Mesenchymal stem cell (in vitro differentiated cells and primary cell): Measurements from ENCODE around the gene MAFG.
A peak's percentile ranks its signal among the peaks of the same experiment; 100 is the strongest.

Experiments
- DNase-seq: peaks from one replicate; pipeline ENCODE4 v3.0.0-alpha.2; 2013
- H2AFZ ChIP-seq: one replicate; pipeline ENCODE4 v1.6.1; 2013; ENCODE audit warnings: low read depth, mild to moderate bottlenecking, control low read depth, inconsistent platforms, low read length, moderate library complexity
- H2AK5ac ChIP-seq: 2 replicates; pipeline ENCODE4 v1.6.1; 2013; ENCODE audit warnings: low read length, moderate library complexity, mild to moderate bottlenecking, inconsistent platforms; ENCODE audit not compliant: severe bottlenecking
- H2BK120ac ChIP-seq: one replicate; pipeline ENCODE4 v1.6.1; 2013; ENCODE audit warnings: low read depth, mild to moderate bottlenecking, inconsistent platforms, low read length, moderate library complexity
- H2BK12ac ChIP-seq, 2 experiments: one replicate each; pipeline ENCODE4 v1.6.1; 2013; ENCODE audit warnings: inconsistent platforms in 2 of 2, low read length in 2 of 2, mild to moderate bottlenecking in 2 of 2, moderate library complexity in 2 of 2, control low read depth in 1 of 2
- H2BK15ac ChIP-seq: one replicate; pipeline ENCODE4 v1.6.1; 2013; ENCODE audit warnings: mild to moderate bottlenecking, low read depth, inconsistent platforms; ENCODE audit not compliant: poor library complexity, severe bottlenecking
- H2BK5ac ChIP-seq: 2 replicates; pipeline ENCODE4 v1.6.1; 2013; ENCODE audit warnings: low read depth, mild to moderate bottlenecking, low read length, control low read depth, inconsistent platforms; ENCODE audit not compliant: poor library complexity, severe bottlenecking
- H3K14ac ChIP-seq, 2 experiments: one replicate each; pipeline ENCODE4 v1.6.1; 2013; ENCODE audit warnings: inconsistent platforms in 2 of 2, low read length in 2 of 2, control low read depth in 1 of 2, mild to moderate bottlenecking in 1 of 2, moderate library complexity in 1 of 2
- H3K18ac ChIP-seq, 2 experiments: one replicate each; pipeline ENCODE4 v1.6.1; 2013; ENCODE audit warnings: inconsistent platforms in 2 of 2, low read length in 2 of 2, control low read depth in 1 of 2, low read depth in 1 of 2, mild to moderate bottlenecking in 1 of 2
- H3K23ac ChIP-seq, 2 experiments: one replicate each; pipeline ENCODE4 v1.6.1; 2013; ENCODE audit warnings: inconsistent platforms in 2 of 2, low read length in 2 of 2, mild to moderate bottlenecking in 2 of 2, moderate library complexity in 2 of 2, control low read depth in 1 of 2
- H3K27ac ChIP-seq: 2 replicates; pipeline ENCODE4 v1.5.1; 2013; ENCODE audit warnings: mild to moderate bottlenecking, moderate library complexity, low read length, control low read depth, inconsistent platforms; ENCODE audit not compliant: poor library complexity, severe bottlenecking
- H3K27me3 ChIP-seq, 2 experiments: 2 replicates each; pipeline versions ENCODE4 v1.6.1 to v1.7.0; 2013; ENCODE audit warnings: low read length in 2 of 2, mild to moderate bottlenecking in 2 of 2, moderate library complexity in 2 of 2, control low read depth in 1 of 2, inconsistent platforms in 1 of 2; ENCODE audit not compliant: control insufficient read depth in 1 of 2, insufficient read depth in 1 of 2
- H3K36me3 ChIP-seq, 2 experiments: 2 replicates each; pipeline versions ENCODE4 v1.6.1 to v1.7.0; 2013; ENCODE audit warnings: low read length in 2 of 2, control low read depth in 1 of 2, inconsistent platforms in 1 of 2, low read depth in 1 of 2, mild to moderate bottlenecking in 1 of 2; ENCODE audit not compliant: insufficient read depth in 2 of 2, control insufficient read depth in 1 of 2
- H3K4ac ChIP-seq, 2 experiments: one replicate each; pipeline ENCODE4 v1.6.1; 2013; ENCODE audit warnings: inconsistent platforms in 2 of 2, low read length in 2 of 2, mild to moderate bottlenecking in 2 of 2, moderate library complexity in 2 of 2, control low read depth in 1 of 2, low read depth in 1 of 2
- H3K4me1 ChIP-seq: 2 replicates; pipeline ENCODE4 v1.6.1; 2013; ENCODE audit warnings: low read depth, low read length, control low read depth; ENCODE audit not compliant: control insufficient read depth, insufficient read depth
- H3K4me2 ChIP-seq: 2 replicates; pipeline ENCODE4 v1.6.1; 2013; ENCODE audit warnings: low read length, mild to moderate bottlenecking, inconsistent platforms; ENCODE audit not compliant: poor library complexity, severe bottlenecking
- H3K4me3 ChIP-seq, 2 experiments: 2 replicates each; pipeline versions ENCODE4 v1.5.1 to v1.7.0; 2013; ENCODE audit warnings: low read length in 2 of 2, mild to moderate bottlenecking in 2 of 2, control low read depth in 1 of 2, low read depth in 1 of 2; ENCODE audit not compliant: insufficient read depth in 1 of 2
- H3K79me1 ChIP-seq: replicated peaks from 2 replicates; pipeline ENCODE4 v1.6.1; 2013; ENCODE audit warnings: mild to moderate bottlenecking, control low read depth, low read length, inconsistent platforms; ENCODE audit not compliant: poor library complexity, severe bottlenecking
- H3K9ac ChIP-seq: 2 replicates; pipeline ENCODE4 v1.7.0; 2013; ENCODE audit warnings: mild to moderate bottlenecking, low read length, moderate library complexity
- H3K9me3 ChIP-seq: 2 replicates; pipeline ENCODE4 v1.7.0; 2013; ENCODE audit warnings: mild to moderate bottlenecking, low read length; ENCODE audit not compliant: control insufficient read depth
- H4K8ac ChIP-seq: one replicate; pipeline ENCODE4 v1.6.1; 2013; ENCODE audit warnings: inconsistent platforms, mild to moderate bottlenecking, low read length, moderate library complexity
- H4K91ac ChIP-seq: one replicate; pipeline ENCODE4 v1.6.1; 2013; ENCODE audit warnings: mild to moderate bottlenecking, low read length, inconsistent platforms
- WGBS: methylation state at CpG from one replicate; pipeline ENCODE4 v1.1.7; 2013; ENCODE audit warnings: mixed read lengths; 5-methylcytosine and 5-hydroxymethylcytosine counted together

MAFG gene

GRCh38 chr17:81939218-81939617 is 11.7 kb upstream of the MAFG start:
- peaks cover 13 to 39% of the 10 kb centered on the region in 2 experiments for H3K27me3 ChIP-seq
- H3K9ac ChIP-seq = no peak overlapping the region
- H2BK5ac ChIP-seq = no peak overlapping the region
- DNase-seq = no peak
- H3K9me3 ChIP-seq = no peaks in the 10 kb centered on the region
- no peak overlapping the region for H2BK120ac ChIP-seq
- H4K91ac ChIP-seq = no peak overlapping the region
- no peak overlapping the region for H2BK12ac ChIP-seq
- no peak overlapping the region for H2AK5ac ChIP-seq
- H2BK15ac ChIP-seq = no peak overlapping the region
- H3K4ac ChIP-seq = no peak overlapping the region
- no peak overlapping the region for H3K4me3 ChIP-seq
- H3K4me1 ChIP-seq = peaks cover 27% of the 10 kb centered on the region
- H3K79me1 ChIP-seq = peaks cover 16% of the 10 kb centered on the region
- H3K36me3 ChIP-seq = peaks cover 0 to 12% of the 10 kb centered on the region in 2 experiments
- no peak overlapping the region for H3K4me2 ChIP-seq
- H3K18ac ChIP-seq = no peak overlapping the region
- 73% methylated on average over 12 of the region's 15 CpGs for WGBS
- no peak overlapping the region for H3K27ac ChIP-seq
- H3K23ac ChIP-seq = no peak overlapping the region
- H2AFZ ChIP-seq = no peak overlapping the region
- no peak overlapping the region for H4K8ac ChIP-seq
- H3K14ac ChIP-seq = no peak overlapping the region

DNA sequence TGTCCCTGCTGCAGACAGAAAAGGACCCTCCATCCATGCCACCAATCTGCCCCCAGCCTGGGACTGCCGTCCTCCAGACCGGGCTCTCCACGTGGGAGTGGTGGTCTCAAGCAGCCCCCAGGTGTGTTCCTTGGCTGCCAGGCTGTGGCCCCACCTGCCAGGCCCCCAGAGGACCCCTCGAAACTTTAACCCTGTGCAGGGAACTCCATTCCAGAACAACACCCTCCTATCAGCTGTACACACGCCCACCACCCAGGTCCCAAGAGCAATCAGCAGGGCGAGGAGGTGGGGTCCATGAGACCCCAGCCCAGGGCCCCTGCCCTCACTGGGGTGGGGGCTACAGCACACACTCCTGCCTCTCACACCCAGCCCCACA is 8.2 kb upstream of the MAFG start:
- H3K27me3 ChIP-seq = peaks cover 4 to 35% of the 10 kb centered on the region in 2 experiments
- H2AK5ac ChIP-seq = no peak overlapping the region
- no peak overlapping the region for H2BK12ac ChIP-seq
- H3K9ac ChIP-seq = no peak overlapping the region
- WGBS = 93% methylated on average over 6 of the region's 6 CpGs
- H3K27ac ChIP-seq = no peak overlapping the region
- no peak overlapping the region for H2BK120ac ChIP-seq
- no peak overlapping the region for H3K4me3 ChIP-seq
- H2BK15ac ChIP-seq = no peak overlapping the region
- no peaks in the 10 kb centered on the region for H3K9me3 ChIP-seq
- peaks cover 0 to 36% of the 10 kb centered on the region in 2 experiments for H3K36me3 ChIP-seq
- no peak overlapping the region for H3K4ac ChIP-seq
- no peak overlapping the region for H4K91ac ChIP-seq
- peaks cover 24% of the 10 kb centered on the region for H3K4me1 ChIP-seq
- no peak overlapping the region for H3K23ac ChIP-seq
- no peak overlapping the region for H2BK5ac ChIP-seq
- H4K8ac ChIP-seq = no peak overlapping the region
- H2AFZ ChIP-seq = no peak overlapping the region
- peak overlapping the region in 1 of 2 experiments; percentile 53 for H3K14ac ChIP-seq
- H3K18ac ChIP-seq = peak overlapping the region in 1 of 2 experiments; percentile 25
- H3K79me1 ChIP-seq = peaks cover 20% of the 10 kb centered on the region
- no peak for DNase-seq
- H3K4me2 ChIP-seq = peak overlapping the region; percentile 0

DNA sequence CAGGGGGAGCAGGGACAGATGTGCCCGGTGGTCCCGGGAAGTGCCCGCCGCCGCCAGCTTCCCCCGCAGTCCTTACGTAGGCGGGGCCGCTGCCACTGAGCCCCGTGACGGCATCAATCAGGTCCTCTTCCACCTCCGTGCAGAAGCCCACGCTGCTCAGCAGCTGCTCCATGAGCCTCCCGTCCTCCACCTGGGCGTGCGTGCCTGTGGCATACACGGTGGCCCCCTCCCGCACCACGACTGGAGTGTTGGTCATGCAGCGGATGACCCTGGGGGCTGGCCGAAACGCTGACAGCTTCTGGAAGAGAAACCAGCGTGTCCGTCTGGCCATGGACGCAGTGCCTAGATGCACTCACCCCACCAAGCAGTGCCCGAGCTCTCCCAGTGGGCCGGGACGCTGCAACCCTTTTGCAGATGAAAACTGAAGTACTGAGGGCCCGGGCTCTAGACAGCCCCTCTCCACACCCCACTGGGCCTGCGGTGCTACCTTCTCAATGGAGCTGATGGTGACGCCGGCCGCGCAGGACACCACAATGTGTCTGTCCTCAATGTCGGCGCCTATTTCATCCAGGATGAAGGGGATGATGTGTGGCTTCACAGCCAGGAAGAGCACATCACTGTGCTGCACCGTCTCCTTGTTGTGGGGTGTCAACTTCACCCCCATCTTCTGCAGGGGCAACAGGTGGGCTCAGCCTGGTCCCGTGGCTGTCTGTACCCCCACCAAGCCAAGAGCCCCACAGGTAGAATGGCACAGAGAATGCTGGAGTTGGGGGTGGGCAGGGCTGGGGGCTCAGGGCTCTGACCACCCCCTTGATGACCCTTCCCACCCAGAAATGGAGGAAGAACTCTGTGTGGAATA is 7.5 kb upstream of the MAFG start:
- no peak overlapping the region for H3K27ac ChIP-seq
- H2AFZ ChIP-seq = no peak overlapping the region
- H3K9ac ChIP-seq = no peak overlapping the region
- peaks cover 26% of the 10 kb centered on the region for H3K4me1 ChIP-seq
- H2BK15ac ChIP-seq = no peak overlapping the region
- no peak overlapping the region for H4K8ac ChIP-seq
- peak overlapping the region; percentile 0 for H3K4me2 ChIP-seq
- no peak overlapping the region for H4K91ac ChIP-seq
- no peak overlapping the region for H3K4me3 ChIP-seq
- no peak overlapping the region for H3K14ac ChIP-seq
- H2BK5ac ChIP-seq = no peak overlapping the region
- H3K4ac ChIP-seq = no peak overlapping the region
- no peak overlapping the region for H2BK120ac ChIP-seq
- peaks cover 0 to 37% of the 10 kb centered on the region in 2 experiments for H3K36me3 ChIP-seq
- peaks cover 20% of the 10 kb centered on the region for H3K79me1 ChIP-seq
- no peak overlapping the region for H3K23ac ChIP-seq
- H2AK5ac ChIP-seq = no peak overlapping the region
- H3K18ac ChIP-seq = no peak overlapping the region
- H3K9me3 ChIP-seq = no peaks in the 10 kb centered on the region
- H2BK12ac ChIP-seq = no peak overlapping the region
- H3K27me3 ChIP-seq = peaks cover 0 to 29% of the 10 kb centered on the region in 2 experiments
- no peak for DNase-seq
- WGBS = 96% methylated on average over 38 of the region's 38 CpGs

- Histone ChIP-seq H3K79me1 (peaks cover 20% of the 10 kb centered on the region), H2AK5ac (no peak overlapping the region), H2BK12ac (no peak overlapping the region), H3K27ac (no peak overlapping the region), H3K9ac (no peak overlapping the region), H3K36me3 (peaks cover 0 to 42% of the 10 kb centered on the region in 2 experiments), H3K14ac (no peak overlapping the region), H2BK5ac (no peak overlapping the region), H3K9me3 (no peaks in the 10 kb centered on the region), H3K4me1 (peaks cover 34% of the 10 kb centered on the region), H3K4me2 (no peak overlapping the region), H3K23ac (no peak overlapping the region), H2BK120ac (no peak overlapping the region), H3K18ac (no peak overlapping the region), H3K4me3 (no peak overlapping the region), H4K91ac (peak overlapping the region; percentile 18), H2BK15ac (no peak overlapping the region), H3K27me3 (peaks cover 0 to 24% of the 10 kb centered on the region in 2 experiments), H2AFZ (no peak overlapping the region), H3K4ac (no peak overlapping the region), H4K8ac (no peak overlapping the region)
- no peak for DNase-seq
- 97% methylated on average over 23 of the region's 23 CpGs for WGBS
These were observed 6.7 kb upstream of the MAFG start for GRCh38 chr17:81934098-81934757.
